NCI-H128 (cell line): Measurements from ENCODE around the gene NME7.
"Not testable (repeated sequence)": the region's sequence is repeated elsewhere in the genome, so short reads cannot be mapped to it uniquely, and the experiment has no call there.

Experiments
- DNase-seq: peaks from one replicate; lab custom pipeline; 2025; ENCODE audit not compliant: unreplicated experiment; lab: John Stamatoyannopoulos, UW

NME7 gene

GRCh38 chr1:169130683-169131082, 236.9 kb downstream of the NME7 start:
- no peak for DNase-seq

DNA sequence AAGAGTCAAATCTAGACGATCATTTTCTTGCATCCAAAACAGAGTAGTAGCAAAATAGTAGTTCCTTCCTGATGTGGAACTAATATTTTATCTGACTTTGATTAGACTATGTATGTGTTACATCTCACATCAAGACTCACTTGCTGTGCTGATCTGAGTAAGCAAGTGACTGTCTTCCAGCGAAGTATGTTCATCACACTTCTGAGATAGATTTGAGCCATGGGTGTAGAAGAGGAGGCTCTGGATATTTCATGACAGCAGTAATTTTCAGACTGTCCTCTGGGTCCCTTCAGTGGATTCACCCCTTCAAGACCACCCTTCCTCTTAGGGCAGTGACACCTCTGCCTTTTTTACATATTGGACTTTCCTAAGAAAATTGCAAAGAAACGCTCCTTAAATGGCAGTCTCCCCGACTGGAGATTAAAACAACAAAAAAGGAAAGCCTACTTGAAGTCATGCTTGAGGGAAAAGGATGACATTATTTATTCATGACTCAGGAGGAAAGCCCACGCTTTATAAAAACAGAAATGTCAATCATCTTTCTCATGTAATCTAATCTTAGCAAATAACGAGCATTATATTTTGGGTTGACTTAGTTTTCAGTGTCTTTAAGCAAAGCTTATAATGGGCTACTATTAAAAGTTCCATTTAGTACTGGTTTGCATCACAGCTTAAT, 238.3 kb downstream of the NME7 start:
- DNase-seq: no peak

GRCh38 chr1:169128562-169128961, 239.0 kb downstream of the NME7 start:
- DNase-seq: no peak

GRCh38 chr1:169127305-169127704, 240.3 kb downstream of the NME7 start:
- DNase-seq: no peak

- DNase-seq: no peak
These were observed 241.3 kb downstream of the NME7 start for GRCh38 chr1:169126335-169126734.

DNA sequence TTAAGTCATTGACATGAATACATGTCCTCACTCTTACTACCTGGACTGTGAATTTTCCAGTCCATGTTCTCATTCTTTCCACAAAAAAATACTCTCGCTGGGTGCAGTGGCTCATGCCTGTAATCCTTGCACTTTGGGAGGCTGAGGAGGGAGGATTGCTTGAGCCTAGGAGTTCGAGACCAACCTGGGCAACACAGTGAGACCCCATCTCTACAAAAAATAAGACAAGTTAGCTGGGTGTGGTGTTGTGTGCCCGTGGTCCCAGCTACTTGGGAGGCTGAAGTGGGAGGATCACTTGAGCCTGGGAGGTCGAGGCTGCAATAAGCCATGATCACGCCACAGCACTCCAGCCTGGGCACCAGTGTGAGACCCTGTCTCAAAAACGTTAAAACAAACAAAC, 242.0 kb downstream of the NME7 start:
- not testable (repeated sequence) for DNase-seq

- DNase-seq: no peak
These were observed 243.1 kb downstream of the NME7 start for GRCh38 chr1:169124459-169124858.

DNA sequence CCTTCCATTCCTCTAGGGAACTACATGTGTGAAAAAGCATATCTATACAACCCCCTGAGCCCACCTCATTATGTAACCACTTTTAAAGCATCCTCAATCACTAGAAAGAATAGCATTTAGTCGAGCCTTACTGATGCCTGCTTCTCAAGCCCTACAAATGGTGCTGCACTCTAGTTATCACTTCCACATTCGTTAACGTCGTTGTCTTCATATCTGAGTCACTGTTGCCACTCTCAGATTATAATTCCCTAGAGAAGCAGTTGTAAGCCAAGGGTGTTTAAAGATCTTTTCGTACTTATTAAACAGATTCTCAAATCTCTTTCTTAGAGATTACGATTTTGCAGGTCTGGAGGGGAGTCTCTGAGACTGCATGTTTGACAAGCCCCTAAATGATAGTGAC, 244.6 kb downstream of the NME7 start:
- no peak for DNase-seq

DNA sequence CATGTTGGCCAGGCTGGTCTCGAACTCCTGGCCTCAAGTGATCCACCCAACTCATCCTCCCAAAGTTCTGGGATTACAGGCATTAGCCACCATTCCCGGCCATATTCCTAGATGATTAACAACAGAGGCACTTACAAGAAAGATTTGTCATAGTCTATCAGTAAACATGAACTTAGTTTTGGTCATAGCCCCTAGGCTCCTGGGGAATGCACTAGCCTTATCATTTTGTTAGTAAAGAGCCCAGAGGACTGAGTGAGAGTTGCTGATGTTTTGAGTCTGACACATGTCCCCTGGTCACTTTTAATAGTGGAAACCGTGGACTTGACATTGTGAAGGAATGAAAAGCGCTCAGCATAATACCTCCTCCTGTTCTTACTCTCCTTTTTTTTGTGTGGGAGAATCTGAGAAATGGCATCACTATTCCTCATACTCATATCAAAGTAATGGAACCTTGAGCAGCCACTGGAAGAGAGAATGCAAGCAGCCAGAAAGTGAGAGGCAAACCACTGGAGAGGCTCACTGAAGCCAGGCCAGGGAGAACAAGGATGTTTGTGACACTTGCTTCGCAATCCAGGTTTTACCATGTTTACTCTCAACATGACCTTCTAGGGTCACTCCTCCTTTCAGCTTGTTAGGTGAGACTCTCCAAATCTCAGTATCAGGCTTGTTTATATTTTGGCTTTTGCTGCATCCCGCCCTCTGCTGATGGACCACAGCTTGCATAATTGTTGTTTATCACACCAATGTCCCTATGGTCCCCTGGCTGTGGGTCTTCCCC, 246.3 kb downstream of the NME7 start:
- no peak for DNase-seq

DNA sequence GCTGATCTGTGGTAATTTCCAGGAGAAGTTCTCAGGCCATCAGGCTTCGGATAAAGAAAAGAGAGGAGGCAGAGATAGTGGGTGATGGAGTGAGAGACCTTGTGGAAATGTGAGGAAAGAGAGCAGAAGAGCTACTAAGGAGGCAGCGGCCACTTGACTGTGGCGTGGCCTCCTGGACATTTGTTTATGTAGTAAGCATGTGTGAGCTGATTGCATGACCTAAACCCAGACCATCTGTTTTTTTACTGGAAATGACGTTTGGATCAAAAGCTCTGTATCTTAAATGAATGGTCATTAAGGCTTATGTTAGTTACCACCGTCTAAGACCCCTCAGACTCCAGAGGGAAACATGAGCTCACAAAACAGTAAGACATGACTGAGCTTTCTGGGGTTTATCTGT, 247.5 kb downstream of the NME7 start:
- DNase-seq: no peak

GRCh38 chr1:169119405-169119804, 248.2 kb downstream of the NME7 start:
- no peak for DNase-seq

GRCh38 chr1:169118227-169118626, 249.4 kb downstream of the NME7 start:
- no peak for DNase-seq

- DNase-seq: no peak
These were observed 250.0 kb downstream of the NME7 start for GRCh38 chr1:169117599-169117998.

DNA sequence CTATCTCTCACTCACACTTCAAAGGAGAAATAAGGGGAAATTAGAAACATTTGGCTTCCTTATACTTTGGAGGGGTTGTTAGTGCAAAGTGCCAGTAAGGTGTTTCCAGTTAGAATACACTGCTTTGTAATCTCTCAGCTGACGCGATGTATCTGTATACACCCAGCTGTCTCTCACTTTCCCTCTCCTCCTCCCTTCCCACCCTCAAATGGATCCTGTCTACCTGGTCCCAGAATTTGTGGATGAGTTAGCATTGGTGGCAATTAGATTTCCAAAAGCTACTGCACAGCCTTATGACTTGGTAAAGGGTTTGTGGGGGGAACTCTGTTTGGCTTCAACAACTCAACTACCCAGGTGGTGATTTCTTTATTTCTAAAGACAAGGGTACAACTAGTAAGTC, 250.6 kb downstream of the NME7 start:
- no peak for DNase-seq

GRCh38 chr1:169115891-169116585, 251.6 kb downstream of the NME7 start:
- no peak for DNase-seq

DNA sequence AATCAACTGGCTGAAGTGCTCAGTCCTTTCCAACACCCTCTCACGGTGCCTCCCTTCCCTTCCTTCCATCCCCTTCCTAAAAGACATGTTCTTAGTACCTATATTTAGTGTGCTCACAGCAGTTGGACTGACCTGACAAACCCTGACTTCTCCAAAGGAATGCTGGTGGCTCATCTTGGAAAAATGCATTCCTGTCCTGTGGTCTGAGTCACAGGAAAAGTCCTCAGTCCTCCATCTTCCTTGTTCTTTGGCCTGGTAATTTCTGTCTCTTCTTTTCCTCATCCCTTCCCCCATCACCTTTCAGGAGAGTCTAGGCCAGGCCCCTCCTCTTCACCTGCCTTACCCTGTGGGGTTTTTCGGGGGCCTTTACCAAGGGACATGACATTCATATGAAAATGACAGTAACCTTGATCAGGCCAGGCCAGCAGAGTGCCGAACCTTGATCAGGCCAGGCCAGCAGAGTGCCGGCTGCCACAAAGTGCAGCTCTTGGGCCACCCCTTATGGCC, 253.9 kb downstream of the NME7 start:
- DNase-seq: no peak

- DNase-seq: no peak
These were observed 255.4 kb downstream of the NME7 start for GRCh38 chr1:169112241-169112640.

- DNase-seq: no peak
These were observed 256.1 kb downstream of the NME7 start for GRCh38 chr1:169111472-169111871.

GRCh38 chr1:169110689-169111447, 256.7 kb downstream of the NME7 start:
- DNase-seq: no peak

GRCh38 chr1:169110236-169110635, 257.4 kb downstream of the NME7 start:
- no peak for DNase-seq

DNA sequence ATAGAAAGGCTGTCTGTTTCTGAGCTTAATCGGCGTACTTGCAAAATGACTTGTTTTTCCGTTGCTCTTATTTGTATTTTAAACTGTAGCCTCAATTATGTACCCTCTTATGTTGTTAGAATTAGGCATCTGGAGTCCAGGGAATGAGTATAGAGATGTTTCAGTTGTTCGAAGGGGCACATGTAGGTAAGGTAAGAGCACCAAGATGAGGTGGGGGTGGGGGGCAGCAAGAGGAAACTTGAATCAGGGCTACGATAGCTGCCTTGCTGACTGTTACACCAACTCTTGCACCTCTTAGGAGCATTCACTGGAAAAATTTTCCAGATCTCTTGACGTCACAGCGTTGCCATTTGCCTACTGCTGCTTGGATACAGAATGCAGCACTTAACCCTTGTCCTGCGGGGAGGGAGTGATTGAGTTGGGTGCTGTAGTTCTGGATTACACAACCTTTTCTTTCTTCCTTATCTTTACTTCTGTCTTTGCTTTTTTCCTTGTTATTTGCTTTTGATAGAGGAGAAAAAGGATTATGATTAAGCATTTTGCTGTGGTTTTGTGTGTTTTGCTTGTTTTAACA, 257.9 kb downstream of the NME7 start:
- DNase-seq: peak; percentile 13
